Upper lobe of left lung (tissue), 4 donors: ENCODE data around the gene WDR46.

ENCODE experiments used
- CTCF ChIP-seq, 6 experiments: fragments of 450-650 bp in 4 of 6; fragments of 200-600 bp in 2 of 6; sonication (generic) in 2 of 6; IDR thresholded peaks; one replicate each; pipeline ENCODE4 v1.5.1; 2016 to 2019; ENCODE audit warnings: antibody characterized with exemption in 6 of 6
- EP300 ChIP-seq, 4 donors: sonication (generic); formaldehyde crosslinking; IDR thresholded peaks; one replicate each; pipeline ENCODE4 v1.5.1; 2017; ENCODE audit warnings: antibody characterized with exemption in 4 of 4, control low read depth in 2 of 4
- POLR2A ChIP-seq, 4 donors: fragments of 450-650 bp; IDR thresholded peaks; one replicate each; pipeline ENCODE4 v1.5.1; 2016 to 2017; ENCODE audit warnings: antibody characterized with exemption in 4 of 4, mild to moderate bottlenecking in 2 of 4
- POLR2AphosphoS5 ChIP-seq, 2 donors: sonication (generic); formaldehyde crosslinking; IDR thresholded peaks; one replicate each; pipeline ENCODE4 v1.5.1; 2017; ENCODE audit warnings: antibody characterized with exemption in 2 of 2

- TF ChIP-seq POLR2A (IDR thresholded peaks at IDR 0.05) (no peak), CTCF (IDR thresholded peaks at IDR 0.05) (no peak), POLR2AphosphoS5 (IDR thresholded peaks at IDR 0.05) (no peak), EP300 (IDR thresholded peaks at IDR 0.05) (no peak)
These were observed 14.8 kb downstream of the WDR46 start for GRCh38 chr6:33273924-33274902.
